ENCODE measurements around the gene PPP1R26.
"Not testable (repeated sequence)": the region's sequence is repeated elsewhere in the genome, so short reads cannot be mapped to it uniquely, and the experiment has no call there.

The PPP1R26 gene

DNA sequence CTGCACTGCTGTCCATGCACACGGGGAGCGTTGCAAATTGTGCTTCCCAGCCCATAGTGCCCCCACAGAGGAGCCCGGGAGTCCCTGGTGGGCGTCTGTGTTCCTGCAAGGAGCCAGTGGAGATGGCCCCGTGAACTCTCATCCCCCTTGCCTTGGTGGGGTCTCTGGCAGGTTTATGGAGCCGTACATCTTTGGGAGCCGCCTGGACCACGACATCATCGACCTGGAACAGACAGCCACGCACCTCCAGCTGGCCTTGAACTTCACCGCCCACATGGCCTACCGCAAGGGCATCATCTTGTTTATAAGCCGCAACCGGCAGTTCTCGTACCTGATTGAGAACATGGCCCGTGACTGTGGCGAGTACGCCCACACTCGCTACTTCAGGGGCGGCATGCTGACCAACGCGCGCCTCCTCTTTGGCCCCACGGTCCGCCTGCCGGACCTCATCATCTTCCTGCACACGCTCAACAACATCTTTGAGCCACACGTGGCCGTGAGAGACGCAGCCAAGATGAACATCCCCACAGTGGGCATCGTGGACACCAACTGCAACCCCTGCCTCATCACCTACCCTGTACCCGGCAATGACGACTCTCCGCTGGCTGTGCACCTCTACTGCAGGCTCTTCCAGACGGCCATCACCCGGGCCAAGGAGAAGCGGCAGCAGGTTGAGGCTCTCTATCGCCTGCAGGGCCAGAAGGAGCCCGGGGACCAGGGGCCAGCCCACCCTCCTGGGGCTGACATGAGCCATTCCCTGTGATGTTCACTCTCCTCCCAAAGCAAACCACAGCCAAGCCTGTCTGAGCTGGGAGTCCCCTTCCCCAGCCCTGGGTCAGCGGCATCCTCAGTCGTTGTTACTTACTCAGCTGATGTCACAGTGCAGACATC, 24.0 kb downstream of the PPP1R26 start:
- DNase-seq (ENCODE audit: low read depth in 2 of 2) = no peak

DNA sequence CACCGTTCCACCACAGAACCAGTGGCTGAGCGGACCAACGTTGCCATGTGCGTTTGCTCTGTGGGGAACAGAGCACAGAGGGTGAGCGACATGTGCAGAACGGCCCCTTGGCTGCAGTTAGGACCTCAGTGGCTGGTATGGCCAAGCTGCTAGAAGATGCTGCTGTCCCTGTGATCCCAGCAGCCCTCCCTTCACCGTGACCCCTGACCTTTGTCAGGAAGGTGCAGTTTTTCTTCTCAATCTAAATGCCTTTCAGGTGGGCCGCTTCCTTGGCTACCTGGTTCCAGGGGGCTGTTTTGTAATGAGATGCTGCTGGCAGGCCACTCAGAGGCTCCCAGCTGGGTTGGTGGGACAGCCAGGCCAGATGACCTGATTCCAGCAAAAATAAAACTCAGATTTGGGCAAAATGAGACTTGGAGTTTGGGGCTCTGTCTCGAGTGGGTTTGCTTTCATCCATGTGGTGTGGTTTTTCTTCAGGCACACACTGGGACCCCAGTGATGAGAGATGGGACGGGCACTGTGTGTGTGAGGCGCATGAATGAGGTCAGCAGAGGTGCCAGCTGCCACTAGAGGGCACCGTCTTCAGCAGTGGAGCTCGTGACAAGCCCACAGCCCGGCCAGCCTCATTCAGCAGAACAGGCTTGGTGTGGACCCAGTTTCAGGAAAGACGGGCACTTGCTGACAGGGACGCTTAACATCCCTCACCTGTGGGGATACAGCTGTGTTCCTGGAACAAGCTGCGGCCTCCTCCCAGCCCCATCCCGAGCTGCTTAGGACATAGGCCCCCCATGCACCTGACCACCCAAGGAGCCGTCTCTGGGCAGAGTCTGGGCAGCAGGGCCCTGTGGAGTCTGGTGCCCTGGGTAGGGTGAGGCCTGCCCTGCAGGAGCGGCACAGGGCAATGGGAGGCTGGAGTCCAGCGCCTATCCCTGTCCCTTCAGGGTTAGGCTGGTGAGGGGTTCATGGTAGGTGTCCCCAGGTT, 25.0 kb downstream of the PPP1R26 start:
- DNase-seq (ENCODE audit: low read depth in 2 of 2) = peak; percentile 52

DNA sequence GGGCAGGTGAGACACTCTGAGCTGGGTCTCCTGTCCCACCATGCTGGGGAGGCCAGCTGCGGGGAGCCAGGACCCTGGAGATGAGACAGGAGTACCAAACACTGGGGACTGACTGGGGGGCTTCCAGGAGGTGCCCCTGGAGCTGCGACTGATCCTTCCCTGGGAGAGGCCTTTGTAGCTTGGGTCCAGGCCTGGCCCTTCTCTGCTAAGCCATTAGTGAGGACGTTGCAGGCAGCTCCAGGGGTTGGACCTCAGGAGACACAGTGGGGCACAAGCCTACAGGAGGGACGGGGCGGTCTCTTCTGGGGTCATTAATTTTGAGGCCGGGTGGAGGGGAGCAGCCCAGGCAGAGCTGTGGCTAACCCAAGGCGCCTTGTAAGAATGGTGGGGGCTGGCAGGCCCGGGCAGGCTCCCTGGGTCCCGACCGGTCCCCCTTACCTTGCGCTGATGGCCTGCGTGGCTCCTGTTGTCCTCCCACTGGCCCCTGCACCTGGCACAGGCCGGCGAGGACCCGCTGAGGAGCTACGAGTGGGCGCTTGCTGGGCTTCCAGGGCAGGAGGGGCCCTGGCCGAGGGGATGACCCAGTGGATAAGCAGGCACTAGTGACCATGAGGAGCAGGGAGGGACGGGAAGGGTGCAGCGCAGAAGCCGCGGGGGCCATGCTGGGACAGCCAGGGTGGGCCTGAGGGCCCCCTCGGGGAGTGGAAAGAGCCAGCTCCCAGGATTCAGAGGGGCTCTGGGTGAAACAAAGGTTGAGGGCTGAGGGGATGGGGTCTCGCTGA, 26.0 kb downstream of the PPP1R26 start:
- no peak for DNase-seq (ENCODE audit: low read depth in 2 of 2)

DNA sequence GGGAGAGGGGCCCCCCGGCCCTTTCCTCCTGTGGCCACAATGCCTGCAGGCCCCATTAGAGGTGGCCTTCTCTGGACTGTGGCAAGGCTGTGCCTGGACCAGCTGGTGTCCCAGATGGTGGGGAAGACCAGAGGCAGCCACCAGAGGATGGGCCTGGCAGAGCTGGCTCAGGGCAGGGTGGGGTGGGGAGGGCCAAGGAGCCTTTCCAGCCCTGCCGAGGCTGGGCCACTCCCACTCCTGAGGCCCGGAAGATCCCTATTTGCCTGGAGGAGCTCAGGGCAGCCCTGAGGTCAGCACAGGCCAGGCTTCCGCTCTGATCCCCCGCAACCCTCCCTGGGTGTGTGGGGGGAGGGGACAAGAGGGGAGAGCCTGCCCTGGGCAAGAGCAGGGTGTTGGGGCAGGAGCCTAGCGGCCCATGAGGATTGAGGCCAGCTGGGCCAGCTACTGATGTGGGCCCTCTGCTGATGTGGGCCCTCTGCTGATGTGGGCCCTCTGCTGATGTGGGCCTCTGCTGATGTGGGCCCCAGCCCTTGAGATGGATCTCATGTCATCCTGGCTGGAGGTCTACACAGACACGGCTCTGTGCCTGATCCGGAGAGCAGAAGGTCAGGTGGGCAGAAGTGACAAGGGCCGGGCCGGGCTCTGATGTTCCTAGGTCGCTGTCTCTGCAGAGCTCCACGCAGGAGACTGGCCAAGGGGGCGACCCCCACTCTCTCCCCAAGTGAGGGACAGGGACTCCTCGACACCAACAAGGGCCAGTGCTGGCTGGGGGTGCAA, 26.9 kb downstream of the PPP1R26 start:
- no peak for DNase-seq (ENCODE audit: low read depth in 2 of 2)

DNA sequence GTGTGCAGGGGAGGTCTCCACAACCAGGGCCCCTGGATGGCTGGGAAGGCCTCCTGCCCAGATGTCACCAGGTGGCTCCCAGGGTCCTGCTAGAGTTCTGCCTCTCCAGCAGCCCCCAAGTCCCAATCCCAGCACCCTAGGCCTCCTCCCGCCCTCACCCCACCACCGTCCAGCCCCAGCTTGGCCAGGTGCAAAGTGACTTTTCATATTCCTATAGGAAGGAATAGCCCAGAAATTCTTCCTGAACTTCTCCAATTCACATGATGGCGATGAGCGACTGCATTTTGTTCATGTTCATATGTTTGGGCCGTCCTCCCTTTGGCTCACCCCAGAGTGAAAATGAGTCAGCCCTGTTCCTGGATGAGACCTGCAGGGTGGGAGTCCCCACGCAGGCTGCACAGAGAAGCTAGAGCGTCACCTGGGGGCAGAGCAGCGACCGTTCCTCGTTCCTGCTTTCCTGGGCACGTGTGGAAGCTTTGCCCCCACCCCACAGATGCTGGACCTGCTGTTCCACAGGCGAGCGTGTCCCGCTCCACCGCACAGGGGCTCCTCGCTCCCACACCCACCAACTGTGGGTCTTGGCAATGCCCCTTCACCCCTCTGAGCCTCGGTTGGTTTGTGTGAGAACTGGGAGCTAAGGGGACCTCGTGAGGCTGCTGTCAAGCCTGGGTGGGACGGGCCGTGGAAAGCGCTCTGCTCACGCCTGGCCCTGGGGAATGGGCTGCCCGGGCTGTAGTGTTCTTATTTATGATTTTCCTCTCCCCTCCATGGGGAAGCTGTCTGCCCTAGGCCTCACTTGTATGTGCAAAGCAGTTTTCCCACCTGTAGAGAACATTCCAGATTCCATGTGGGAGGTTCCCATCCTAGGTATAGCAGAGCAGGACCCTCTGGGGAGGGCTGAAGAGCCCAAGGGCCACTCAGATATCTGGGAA, 27.8 kb downstream of the PPP1R26 start:
- DNase-seq (ENCODE audit: low read depth in 2 of 2) = no peak

DNA sequence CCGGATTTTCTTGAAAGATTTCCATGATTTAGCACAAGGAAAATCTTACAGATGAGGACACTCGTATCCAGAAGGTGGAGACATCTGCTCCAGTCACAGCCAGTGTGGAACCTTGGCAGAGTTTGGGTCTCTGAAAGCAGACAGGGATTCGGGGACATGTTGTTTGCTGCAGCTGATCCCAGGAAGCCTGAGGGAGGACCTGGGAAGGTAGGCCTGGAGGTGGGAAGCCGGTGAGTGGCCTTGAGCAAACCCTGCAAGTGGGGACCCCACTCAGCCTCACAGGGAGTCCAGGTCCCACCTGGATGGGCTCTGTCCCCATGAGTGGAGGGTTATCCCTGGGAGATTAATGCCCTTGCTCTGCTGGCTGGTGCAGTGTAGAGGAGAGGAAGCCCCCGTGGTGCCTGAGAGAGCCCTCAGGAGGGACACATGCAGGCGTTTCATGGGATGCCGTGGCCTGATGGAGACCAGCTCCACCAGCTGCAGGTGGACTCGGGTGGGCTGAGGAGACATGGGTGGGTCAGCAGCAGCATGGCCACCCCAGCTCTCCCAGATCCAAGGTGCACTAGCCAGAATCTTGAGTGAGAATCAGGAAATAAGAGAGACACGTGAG, 28.7 kb downstream of the PPP1R26 start:
- DNase-seq (ENCODE audit: low read depth in 2 of 2) = no peak

DNA sequence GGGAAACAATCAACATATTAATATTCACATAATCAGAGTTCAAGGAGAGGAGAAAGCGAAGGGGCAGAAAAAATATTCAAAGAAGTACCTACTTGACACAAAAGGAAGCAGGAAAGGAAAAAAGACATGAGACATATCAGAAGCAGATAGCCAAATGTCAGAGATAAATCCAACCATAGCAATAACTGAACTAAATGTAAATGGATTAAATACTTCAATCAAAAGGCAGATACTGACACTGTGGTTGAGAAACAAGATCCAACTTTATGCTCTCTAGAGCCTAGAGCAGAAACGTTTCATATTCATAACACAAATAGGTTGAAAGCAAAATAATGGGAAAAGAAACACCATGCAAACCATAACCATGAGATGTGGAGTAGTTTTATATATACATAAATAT, 29.9 kb downstream of the PPP1R26 start:
- no peak for DNase-seq (ENCODE audit: low read depth in 2 of 2)

DNA sequence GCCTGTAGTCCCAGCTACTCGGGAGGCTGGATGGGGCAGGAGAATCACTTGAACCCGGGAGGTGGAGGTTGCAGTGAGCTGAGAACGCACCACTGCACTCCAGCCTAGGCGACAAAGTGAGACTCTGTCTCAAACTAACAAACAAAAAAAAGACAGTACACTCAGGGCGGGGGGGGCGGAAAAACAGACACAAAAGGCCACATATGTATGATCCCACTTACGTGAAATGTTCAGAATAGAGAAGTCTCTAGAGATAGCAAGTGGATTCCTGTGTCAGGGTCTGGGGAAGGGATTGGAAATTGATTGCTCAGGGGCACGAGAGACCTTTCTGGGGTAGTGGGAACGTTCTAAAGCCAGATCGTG, 32.6 kb downstream of the PPP1R26 start:
- DNase-seq (ENCODE audit: low read depth in 2 of 2) = no peak

DNA sequence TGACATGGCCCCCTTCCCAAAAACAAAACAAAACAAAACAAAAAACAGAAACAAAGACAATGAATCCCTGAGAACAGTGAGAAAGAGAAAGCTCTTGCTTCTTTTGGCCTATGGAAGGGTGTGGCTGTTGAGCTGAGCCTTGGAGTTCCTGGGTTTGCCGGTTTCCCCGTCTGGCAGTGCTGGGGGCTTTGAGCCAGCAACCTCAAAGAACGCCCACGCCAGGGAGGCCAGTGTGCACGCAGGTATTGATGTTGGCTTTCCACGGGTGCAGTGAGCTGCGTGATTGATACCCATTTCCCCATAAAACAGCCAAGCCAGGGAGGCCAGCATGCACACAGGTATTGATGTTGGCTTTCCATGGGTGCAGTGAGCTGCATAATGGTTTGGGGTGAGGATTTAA, 33.3 kb downstream of the PPP1R26 start:
- DNase-seq (ENCODE audit: low read depth in 2 of 2) = no peak

DNA sequence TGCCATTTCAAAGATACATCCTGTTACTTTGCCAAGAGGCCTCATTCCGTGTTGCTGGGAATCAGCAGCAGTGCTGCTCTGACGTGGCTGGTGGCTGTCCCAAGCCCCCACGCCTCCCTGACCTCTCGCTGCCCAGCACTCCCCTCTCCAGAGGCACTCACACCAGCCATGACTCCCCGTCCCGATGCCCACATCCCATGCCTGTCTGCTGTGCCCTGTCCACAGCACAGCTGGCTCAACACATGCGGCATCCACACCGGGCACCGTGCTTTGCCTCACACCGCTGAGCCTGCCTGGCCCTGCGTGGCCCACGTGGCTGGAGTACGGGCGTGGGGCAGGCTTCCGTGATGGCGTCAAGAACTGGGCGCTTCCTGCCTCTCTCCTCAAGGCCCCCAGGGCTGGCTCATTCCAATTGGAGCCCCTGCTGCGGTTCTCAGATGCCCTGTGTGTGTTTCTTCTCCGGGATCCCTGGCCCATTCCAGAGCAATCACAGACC, 33.8 kb downstream of the PPP1R26 start:
- DNase-seq (ENCODE audit: low read depth in 2 of 2) = no peak

DNA sequence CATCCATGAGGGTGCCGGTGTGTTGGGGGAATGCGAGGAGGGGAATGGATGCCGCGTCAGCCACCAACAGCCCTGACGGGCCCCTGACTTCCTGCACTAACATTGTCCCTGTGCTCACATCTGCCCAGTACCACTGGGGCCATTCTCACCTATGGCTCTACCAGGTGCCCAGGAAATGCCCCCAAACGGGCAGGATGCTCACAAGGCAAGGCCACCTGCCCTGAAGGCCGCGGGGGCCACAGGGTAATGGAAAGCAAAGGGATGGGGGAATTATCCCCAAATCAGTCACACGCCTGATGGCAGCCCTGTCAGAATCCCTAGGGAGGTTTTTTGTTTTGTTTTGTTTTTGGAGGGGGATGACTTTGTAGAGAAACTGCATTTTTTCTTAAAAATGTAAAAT, 34.3 kb downstream of the PPP1R26 start:
- not testable (repeated sequence) for DNase-seq (ENCODE audit: low read depth in 2 of 2)

DNA sequence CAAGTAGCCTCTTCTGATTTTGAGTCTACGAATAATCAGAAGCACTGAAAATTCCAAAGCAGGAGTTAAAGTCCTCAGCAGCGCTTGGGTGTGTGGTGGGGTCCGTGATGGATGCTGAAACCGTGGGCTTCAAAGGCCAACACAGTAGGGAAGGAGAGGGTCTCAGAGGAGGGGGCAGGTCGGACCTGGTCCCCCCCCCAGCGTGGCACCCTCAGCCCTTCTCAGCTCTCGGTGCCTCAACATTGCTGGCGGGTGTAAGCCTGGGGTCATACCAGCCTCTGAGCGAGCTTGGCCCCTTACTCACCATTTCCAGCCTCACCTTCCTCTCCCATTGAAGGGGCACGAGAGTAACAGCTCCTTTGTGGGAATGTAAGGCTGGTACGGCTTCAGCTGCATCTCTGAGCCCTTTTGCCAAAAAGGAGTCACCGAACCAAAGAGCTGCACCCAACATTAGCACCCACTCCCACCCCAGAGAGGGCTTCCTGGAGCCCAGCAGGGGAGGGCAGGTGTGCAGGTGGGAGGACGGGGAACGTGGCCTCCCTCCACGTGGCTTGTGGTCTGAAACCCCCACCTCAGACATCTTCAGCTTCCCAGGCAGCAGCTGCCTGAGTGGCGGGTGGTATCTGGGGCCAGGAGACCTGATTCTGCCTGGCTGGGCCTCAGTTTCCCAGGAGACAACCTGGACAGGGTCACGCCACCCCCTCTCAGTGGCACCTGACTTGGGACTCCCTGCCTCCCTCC, 34.9 kb downstream of the PPP1R26 start:
- DNase-seq (ENCODE audit: low read depth in 2 of 2) = no peak

DNA sequence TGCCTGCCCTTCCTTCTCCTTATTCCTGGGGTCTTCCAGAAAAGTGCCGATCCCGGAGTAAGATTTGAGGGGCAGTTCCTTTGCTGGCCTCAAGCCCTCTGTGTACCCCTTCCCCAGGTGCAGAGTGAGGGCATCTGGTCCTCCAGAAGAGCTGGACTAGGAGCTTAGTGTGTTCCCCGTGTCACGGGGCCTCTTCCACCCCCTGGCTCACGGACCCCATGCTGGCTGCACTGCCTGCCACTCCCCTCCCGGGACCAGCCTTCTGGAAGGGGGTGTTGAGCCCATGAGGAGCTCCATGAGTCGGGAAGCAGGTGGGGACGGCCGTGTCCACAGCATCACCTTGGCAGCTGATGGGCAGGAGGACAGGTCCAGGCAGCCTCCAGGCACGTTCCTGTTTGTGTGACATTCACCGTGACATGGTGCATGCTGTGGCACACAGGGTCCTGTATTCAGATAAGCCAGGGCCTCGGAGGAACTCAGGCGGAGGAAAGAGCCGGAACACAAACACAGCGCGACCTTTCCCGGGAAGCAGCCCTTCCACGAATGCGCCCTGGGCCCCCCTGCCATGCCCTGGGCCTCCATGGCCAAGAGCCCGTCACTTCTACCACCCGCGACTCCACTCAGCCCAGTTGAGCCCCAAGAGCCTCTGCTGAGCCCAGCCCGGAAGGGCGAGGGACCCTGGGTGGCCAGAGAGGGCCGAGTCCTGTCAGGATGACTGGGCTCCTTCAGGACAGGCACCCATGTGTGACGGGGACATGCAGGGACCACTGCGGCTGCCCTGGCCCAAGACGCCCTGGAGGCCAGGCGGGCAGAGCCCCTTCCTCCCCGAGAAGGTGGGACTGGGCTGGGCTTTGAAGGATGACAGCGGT, 35.7 kb downstream of the PPP1R26 start:
- no peak for DNase-seq (ENCODE audit: low read depth in 2 of 2)

DNA sequence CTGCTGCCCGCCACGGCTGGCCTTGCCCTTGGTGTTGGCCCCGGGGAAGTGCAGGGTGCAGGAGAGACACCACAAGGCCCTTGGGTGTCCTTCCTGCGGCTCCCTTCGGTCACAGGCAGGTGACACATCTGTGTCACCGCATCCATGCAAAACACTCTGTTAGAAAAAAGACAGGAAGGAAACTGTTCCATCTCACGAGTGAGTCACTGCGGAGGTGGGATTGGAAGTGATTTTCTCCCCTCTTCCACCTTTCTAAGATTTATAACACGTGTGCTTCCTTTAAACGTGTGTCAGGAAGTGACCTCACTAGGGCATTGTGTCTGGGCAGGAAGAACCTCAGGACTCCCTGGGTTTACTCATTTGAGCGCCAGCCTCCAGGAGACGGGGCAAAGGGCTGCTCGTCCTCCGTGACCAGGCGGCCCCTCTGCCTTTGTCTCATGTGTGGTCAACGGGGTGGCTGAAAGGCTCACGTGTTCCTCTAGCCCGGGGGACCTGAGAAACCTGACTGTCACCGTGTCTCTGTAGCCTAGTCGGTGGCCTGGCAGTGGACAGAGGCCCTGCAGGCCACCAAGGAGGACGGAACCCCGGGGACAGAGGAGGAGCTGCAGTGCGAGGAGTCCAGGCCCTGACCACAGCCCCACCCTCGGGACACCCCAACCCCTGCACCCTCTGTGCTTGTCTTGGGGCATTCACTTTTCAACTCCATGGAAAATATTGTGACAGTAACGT, 36.7 kb downstream of the PPP1R26 start:
- DNase-seq (ENCODE audit: low read depth in 2 of 2) = no peak

DNA sequence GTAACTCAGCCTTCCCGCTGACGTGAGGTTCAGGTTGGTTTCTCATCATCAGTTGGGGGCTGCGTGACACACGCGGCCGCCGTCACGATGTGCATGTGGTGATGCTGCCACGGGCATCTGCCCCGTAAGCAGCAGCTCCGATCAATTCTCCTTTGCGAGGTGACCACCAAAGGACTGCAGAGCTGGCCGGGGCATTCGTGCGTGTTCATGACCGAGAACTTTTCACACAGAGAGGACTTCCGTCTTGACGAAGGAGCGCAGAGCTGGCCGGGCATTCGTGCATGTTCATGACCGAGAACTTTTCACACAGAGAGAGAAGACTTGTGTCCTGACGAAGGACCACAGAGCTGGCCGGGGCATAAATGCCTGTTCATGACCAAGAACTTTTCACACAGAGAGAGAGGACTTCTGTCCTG, 37.8 kb downstream of the PPP1R26 start:
- DNase-seq (ENCODE audit: low read depth in 2 of 2) = no peak

DNA sequence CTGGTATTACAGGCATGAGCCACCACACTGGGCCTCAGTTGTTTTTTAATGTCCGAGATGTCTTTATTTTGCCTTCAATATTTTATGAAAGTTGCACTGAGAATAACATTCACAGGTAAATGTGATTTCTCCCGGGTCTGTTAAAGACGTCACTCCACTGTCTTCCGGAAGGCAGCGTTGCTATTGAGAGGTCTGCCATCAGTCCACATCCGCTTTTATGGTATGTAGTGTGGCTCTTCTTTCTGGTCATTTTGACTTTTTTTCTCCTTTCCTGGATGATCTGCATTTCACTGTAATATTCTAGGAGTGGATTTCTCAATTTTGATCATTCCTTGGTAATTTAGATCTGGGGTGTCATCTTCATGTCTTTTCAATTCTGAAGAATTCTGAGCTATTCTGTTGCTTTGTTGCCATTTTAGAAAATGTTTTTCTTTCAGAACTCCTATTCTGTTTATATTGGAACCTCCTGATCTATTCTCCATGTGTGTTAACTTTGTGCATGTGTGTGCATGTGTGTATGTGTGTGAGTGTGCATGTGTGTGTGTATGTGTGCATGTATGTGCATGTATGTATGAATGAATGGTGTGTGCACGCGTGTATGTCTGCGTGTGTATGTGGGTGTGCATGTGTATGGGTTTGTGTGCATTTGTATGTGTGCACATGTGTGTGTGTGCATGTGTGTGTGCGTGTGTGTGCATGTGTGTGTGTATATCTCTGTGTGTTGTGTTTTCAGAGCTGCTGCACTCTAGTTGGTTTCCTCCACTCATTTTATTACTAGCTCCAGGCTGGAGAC, 39.8 kb downstream of the PPP1R26 start:
- DNase-seq (ENCODE audit: low read depth in 2 of 2) = no peak

Data from stimulated activated CD4-positive, alpha-beta T cell treated with anti-CD3 and anti-CD28 coated beads, Interleukin-4, amount 100 ng/mL, for 48 hours (primary cell).